ENCODE results near the gene LGMN.

The LGMN gene

DNA sequence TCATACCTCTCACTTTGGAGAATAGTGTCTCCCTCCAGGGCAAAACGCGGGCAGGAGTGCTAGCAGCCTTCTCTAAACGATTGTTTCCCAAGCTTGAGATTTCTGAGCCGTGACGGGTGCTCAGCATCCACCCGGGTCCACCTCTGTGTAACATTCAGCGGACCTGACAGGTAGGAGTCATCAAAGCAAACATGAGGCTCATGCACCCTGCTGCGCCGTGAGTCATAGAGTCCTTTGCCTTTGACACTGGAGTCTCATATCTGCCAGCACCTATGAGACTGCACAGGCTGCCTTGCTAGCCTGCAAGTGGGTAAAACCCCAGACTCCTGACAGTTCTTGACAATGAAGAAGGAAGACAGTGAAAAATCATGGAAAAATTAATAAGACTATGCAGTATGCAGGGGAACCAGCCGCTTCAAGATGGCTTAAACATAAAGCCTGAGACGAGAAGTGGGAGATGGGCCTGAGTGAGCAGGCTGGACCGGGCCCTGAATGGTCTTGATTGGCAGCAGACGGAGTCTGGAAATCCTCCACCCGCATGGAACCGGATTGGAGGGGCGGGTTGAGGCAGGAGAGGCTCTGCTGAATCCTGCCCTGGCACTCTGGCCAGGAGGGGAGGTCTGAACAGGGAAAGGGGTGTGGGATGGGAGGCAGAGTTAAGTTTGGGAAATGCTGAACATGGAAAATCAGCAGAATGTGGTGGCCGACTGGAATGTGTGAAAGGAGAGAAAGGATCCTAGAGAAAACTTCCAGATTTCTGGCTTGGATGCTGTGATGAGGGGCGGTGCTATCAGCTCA is 54.2 kb downstream of the LGMN start:
- H3K4me3 ChIP-seq (ENCODE audit: low read depth, low read length), result no peak overlapping the region
- peaks cover 4% of the 10 kb centered on the region; the same call in 1 of the 2 replicates for H3K4me1 ChIP-seq (ENCODE audit: control insufficient read depth, insufficient read depth, low read length)
- ChIA-PET CTCF (interaction anchor here (0.6 kb wide), 2 partner anchors 67 to 556 kb away, joined by 3 read pairs; no protein-coding TSS in a partner anchor), POLR2A (interaction anchor here (0.9 to 1.4 kb wide), 2 partner anchors 13 to 55 kb away, joined by 3 to 5 read pairs; partner anchors contain the start of gene LGMN)
- no peaks in the 10 kb centered on the region for H3K36me3 ChIP-seq (ENCODE audit: control insufficient read depth in 2 of 2, insufficient read depth in 1 of 2, low read length in 2 of 2)
- H3K9me3 ChIP-seq (ENCODE audit: control insufficient read depth, insufficient read depth, low read depth, low read length), result no peaks in the 10 kb centered on the region
- TF ChIP-seq ZNF223 (tag by site-specific recombination; IDR thresholded peaks at IDR 0.05) (no peak), ZNF585B (tag by site-specific recombination; IDR thresholded peaks at IDR 0.05) (no peak), ZNF404 (tag by site-specific recombination; IDR thresholded peaks at IDR 0.05) (no peak), ZFHX2 (tag by site-specific recombination; conservative IDR thresholded peaks at IDR 0.05) (no peak), ZBTB8A (tag by site-specific recombination; IDR thresholded peaks at IDR 0.05) (no peak), BCL11A (tag by site-specific recombination; IDR thresholded peaks at IDR 0.05; ENCODE audit: low read depth) (no peak), ZNF302 (tag by site-specific recombination; IDR thresholded peaks at IDR 0.05; ENCODE audit: low read depth) (no peak)
- TF ChIP-seq, protein P1, sequence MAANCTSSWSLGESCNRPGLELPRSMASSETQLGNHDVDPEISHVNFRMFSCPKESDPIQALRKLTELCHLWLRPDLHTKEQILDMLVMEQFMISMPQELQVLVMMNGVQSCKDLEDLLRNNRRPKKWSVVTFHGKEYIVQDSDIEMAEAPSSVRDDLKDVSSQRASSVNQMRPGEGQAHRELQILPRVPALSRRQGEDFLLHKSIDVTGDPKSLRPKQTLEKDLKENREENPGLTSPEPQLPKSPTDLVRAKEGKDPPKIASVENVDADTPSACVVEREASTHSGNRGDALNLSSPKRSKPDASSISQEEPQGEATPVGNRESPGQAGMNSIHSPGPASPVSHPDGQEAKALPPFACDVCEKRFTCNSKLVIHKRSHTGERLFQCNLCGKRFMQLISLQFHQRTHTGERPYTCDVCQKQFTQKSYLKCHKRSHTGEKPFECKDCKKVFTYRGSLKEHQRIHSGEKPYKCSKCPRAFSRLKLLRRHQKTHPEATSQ (tag by site-specific recombination; IDR thresholded peaks at IDR 0.05), result no peak
- no peak overlapping the region for H3K27ac ChIP-seq (ENCODE audit: extremely low read depth, low read depth, low read length)

DNA sequence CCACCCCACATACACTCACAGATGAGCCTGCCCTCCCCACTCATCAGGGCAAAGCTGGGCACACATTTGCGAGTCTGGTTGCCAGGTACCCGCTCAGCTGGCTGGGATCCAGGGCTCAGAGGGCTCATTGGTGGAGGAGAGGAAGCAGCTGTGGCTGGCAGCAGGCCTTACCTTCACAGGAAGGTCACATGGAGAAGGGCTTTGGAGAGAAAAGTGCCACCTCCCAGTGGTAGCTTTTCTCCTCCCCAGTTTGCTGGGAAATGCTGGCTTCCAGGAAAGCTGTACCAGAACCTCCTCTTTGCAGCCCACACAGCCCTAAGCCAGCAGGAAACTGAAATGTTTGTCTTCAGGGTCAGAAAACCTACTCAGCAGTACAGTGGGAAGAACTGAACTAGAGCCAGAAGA is 55.6 kb downstream of the LGMN start:
- H3K4me3 ChIP-seq (ENCODE audit: low read depth, low read length), result no peak overlapping the region
- 0 out of 2 replicates have a peak, but pooled peaks have one; percentile 13 for TF ChIP-seq EGR2 (tag by site-specific recombination; IDR thresholded peaks at IDR 0.05; ENCODE audit: low read depth)
- no peak for TF ChIP-seq ZNF133 (tag by site-specific recombination; IDR thresholded peaks at IDR 0.05)
- no peaks in the 10 kb centered on the region for H3K36me3 ChIP-seq (ENCODE audit: control insufficient read depth in 2 of 2, insufficient read depth in 1 of 2, low read length in 2 of 2)
- CTCF ChIA-PET, result interaction anchor here (1.0 kb wide), 1 partner anchor 340 kb away, joined by 3 read pairs; no protein-coding TSS in a partner anchor
- H3K9me3 ChIP-seq (ENCODE audit: control insufficient read depth, insufficient read depth, low read depth, low read length), result no peaks in the 10 kb centered on the region
- H3K27ac ChIP-seq (ENCODE audit: extremely low read depth, low read depth, low read length), result no peak overlapping the region
- no peaks in the 10 kb centered on the region for H3K4me1 ChIP-seq (ENCODE audit: control insufficient read depth, insufficient read depth, low read length)
- POLR2A ChIA-PET, result no interaction called here

DNA sequence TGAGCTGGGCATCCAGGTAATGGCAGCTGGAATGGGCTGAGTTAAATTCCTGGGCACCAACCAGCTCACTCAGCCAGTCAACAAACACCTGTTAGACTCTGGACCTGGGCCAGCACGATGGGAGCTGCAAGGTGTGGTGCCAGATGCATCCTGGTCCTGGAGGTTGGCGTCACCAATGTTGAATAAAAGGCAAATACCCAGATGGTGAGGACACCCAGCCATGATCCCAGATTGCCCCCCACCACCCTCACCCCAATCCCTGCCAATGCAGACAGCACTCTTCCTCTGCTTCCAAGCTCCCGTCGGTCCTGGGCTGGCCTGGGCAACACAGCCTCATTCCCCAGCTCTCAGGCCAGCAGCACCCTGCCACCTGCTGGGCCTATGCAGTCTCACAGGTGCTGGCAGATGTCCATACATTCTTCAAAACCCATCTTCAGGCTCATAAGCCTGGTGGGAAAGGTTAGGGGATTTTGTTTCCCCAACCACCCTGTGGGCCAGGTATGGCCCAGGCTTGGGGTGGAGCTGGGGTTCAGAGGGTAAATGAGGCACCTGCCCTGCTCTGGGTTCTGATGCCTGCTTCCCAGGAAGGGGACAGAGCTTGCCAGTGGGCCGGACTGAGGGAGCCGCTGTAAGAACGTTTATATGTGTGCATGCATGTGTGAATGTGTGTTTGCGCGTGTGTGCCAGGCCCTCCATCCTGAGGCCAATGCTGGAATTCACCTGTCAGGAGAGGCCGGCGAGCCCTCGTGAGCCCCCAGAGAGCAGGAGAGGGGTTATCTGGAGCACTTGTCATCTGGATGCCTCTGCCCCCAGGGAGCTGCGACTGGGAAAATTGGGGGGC is 58.0 kb downstream of the LGMN start:
- TF ChIP-seq, protein P2, sequence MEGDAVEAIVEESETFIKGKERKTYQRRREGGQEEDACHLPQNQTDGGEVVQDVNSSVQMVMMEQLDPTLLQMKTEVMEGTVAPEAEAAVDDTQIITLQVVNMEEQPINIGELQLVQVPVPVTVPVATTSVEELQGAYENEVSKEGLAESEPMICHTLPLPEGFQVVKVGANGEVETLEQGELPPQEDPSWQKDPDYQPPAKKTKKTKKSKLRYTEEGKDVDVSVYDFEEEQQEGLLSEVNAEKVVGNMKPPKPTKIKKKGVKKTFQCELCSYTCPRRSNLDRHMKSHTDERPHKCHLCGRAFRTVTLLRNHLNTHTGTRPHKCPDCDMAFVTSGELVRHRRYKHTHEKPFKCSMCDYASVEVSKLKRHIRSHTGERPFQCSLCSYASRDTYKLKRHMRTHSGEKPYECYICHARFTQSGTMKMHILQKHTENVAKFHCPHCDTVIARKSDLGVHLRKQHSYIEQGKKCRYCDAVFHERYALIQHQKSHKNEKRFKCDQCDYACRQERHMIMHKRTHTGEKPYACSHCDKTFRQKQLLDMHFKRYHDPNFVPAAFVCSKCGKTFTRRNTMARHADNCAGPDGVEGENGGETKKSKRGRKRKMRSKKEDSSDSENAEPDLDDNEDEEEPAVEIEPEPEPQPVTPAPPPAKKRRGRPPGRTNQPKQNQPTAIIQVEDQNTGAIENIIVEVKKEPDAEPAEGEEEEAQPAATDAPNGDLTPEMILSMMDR (tag by site-specific recombination; IDR thresholded peaks at IDR 0.05), result peak; percentile 75
- peak; percentile 88 for TF ChIP-seq SCRT2 (tag by site-specific recombination; IDR thresholded peaks at IDR 0.05)
- TF ChIP-seq ZSCAN30 (tag by site-specific recombination; IDR thresholded peaks at IDR 0.05), result no peak
- peak; percentile 19; the same call in 1 of the 2 replicates for TF ChIP-seq ZNF654 (tag by site-specific recombination; IDR thresholded peaks at IDR 0.05; ENCODE audit: low read depth)
- Histone ChIP-seq H3K9me3 (ENCODE audit: control insufficient read depth, insufficient read depth, low read depth, low read length) (no peaks in the 10 kb centered on the region), H3K4me3 (ENCODE audit: low read depth, low read length) (no peak overlapping the region), H3K36me3 (ENCODE audit: control insufficient read depth in 2 of 2, insufficient read depth in 1 of 2, low read length in 2 of 2) (no peaks in the 10 kb centered on the region), H3K27ac (ENCODE audit: extremely low read depth, low read depth, low read length) (no peak overlapping the region), H3K4me1 (ENCODE audit: control insufficient read depth, insufficient read depth, low read length) (no peaks in the 10 kb centered on the region)
- ChIA-PET POLR2A (interaction anchor here (0.8 to 2.1 kb wide), 2 partner anchors 58 to 568 kb away, joined by 3 to 7 read pairs; partner anchors contain the start of gene LGMN), CTCF (interaction anchor here (0.6 to 3.0 kb wide), 11 partner anchors 13 to 1400 kb away, joined by 3 to 16 read pairs (median 3); no protein-coding TSS in a partner anchor)

Measured in HEK293 (cell line).